Measurements from ENCODE around the gene SMIM35.

The SMIM35 gene

DNA sequence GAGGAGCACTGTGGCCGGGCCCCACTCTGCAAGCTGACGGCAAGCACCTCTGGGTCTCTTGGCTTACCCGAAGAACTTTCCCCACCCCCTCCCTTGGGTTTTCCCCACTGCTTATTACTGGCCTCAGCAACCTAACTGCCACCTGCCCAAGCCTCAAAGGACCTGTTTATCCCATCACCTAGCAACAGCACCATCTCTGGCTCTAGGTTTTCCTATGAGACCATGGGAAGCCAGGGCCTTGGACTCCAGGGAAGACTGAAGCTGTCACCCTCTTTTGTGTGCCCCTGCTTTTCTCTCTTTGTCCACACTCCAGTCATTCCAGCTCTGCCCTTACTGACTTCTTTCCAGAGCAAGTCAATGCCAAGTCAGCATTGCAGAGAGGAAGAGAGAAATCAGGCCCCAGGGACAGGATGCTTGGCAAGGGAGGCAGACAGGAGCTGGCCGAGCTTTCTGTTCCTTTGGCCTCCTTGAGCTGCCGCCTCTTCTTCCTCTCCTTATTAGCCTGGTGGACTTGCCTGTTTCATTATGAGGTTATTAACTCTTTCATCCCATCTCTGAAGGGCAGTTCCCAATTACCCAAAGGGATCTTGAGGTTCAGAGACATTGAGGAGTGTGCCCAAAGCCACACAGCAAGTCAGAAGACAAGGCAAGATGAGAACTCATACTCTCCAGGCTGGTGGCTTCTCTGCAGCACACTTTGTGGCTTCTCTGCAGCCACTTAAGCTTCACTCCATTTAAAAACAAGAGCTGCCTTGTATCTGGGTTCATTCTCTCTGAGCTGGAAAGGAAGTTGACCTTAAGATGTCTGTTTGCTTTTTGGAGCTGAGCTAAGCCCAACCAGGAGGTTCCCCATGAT, at the start of gene SMIM35:
TSS of gene SMIM35 (minus strand) at position 51 of the 856 bp plus-strand sequence. CDS start 206 bp downstream, outside the sequence.
- no peak for DNase-seq (ENCODE audit: low spot score)

DNA sequence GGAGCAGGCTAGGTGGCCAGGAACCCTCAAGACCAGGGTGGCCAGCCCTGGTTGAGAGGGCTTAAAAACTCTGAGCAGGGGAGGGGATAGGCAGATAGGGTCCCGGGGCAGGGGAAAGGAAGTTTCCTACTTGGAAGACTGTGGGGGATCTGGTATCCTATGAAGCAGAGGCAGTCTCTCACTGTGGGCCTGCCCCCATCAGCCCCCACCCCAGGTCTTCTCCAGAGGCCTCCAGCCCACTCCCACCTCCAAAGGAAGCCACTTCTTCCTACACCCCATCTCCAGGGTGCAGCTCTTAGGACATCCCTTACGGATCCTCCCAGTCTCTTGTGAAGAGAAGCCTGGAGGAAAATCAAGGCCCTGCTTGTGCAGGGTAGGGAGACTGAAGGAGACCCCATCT, 49.6 kb upstream of the SMIM35 start:
- no peak for DNase-seq (ENCODE audit: low spot score)

DNA sequence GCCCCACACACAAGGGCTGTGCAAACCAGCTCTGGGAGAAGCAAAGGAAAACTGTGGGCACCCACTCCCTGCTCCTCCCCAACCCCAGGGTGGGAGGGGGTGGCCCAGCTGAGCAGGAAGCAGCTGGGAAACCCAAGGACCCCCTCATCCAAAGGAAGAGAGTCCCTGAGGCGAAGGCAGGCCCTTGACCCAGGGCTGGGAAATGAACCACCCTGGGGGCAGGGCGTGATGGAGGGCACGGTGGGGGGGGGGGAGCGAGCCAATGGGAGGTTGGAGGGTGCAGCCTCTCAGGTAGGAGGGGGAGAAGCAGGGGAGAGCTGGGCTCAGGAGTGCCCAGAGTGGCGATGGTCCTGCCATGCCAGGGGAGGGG, 49.0 kb upstream of the SMIM35 start:
- no peak for DNase-seq (ENCODE audit: low spot score)

DNA sequence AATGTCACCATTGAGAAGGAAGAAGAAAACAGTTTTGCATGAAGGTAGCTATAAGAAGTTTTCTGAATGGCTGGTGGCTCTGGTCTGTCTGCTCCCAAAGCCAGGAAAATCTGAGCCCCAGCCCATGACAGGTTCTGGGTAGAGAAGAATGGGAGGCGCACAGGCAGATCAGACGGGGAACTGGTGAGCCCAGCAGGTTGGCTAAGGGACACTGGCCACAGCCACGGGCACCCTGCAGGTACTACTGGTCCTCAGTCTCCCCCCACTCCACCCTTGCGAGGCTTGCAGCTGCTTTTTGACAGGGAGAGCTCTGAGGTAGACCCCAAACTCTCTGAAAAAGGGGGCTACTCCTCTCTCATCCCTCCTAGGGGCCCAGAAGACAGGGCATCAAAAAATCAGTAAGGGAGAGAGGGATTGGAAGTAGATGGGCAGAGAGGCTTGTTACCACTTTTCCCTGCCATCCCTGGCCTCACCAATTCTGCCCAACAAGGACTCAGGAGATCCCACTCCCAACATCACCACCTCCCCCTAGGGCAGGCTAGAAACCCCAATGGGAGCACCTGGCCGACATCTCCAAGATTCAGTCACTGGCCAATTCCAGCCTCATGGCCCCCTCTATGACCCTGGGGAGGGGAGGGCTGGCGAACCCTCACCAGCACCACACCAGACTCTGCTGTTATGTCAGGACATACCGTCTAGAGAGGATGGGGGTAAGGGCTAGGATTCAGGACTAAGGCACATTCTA, 48.5 kb upstream of the SMIM35 start:
- no peak for DNase-seq (ENCODE audit: low spot score)

DNA sequence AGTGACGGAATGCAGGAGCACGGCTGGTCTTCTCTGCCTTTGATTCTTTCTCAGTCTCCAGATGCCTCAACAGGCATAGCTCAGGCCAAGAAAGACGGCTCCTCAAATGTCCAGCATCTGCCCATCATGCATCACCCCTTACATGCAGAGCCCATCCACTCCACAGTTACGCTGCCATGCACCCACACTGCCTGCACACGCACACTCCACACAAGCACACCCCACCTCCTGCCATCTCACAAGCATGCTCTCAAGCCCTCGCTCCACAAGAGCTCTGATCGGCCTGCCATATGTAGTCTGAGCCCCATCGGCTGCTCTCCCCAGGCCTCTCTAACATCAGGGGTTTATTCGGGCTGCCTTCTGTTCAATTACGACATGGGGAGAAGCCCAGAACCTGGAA, 47.1 kb upstream of the SMIM35 start:
- DNase-seq (ENCODE audit: low spot score) = no peak

DNA sequence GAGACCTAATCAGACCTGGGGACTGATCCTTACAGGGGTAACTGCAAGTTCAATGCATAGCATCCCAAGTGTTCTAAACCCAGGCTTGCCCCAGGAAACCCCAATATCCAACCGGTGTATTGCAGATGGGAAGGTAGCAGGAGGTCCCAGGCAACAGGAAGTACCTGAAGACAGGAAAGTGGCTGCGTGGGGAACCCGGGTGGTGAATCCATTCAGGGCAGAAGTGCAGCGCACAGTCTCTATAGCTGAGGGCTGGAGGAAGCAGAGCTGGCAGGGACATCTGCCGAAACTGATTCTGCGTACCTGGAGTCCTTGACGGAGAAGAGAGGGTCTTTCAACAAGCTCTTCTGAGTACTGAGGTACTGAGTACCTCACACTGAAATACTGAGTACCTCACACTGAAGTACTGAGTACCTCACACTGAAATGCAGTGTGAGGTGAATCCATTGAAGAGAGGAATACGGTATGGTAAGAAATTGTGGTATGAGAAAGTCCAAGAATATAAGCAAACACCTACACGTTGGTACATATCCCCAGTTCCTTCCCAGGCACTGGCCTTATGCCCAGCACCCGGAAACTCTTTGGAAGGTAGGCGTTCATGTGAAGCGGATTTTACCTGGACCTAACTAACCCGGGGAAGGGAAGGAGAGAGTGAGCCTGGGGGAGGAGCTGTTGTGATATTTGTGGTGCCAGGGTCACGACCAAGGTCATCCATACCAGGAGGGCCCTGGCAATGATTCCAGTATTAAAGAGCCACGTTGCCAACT, 45.8 kb upstream of the SMIM35 start:
- no peak for DNase-seq (ENCODE audit: low spot score)

DNA sequence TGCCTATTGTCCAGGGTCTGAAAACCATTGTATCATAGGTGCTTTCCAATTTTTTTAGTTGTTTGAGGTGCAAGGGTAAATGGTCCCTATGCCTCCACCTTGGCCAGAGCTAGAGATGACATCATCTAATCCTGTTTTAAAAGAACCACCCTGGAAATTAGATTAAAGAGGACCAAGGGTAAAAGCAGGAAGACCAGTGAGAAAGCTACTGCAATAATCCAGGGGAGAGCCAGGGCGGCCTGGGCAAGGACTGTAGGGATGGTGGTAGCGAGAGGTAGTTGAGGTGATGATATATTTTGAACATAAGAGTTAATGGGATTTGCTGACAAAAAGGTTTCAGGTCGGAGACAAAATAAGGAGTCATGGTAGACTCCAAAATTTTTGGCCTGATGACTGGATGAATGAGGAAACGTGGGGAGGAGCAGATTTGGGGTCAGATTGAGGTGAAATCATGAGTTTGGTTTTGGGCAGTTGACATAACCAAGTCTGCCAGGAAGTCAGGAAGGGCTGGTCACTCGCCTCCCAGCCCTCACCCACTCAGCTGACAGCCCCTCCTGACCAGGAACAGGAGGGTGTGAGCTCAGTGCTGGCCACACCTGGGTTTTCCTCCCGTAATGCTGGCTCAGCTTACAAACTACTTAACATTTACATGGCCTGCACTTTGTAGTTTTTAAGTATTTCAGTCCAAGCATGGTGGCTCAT, 42.9 kb upstream of the SMIM35 start:
- no peak for DNase-seq (ENCODE audit: low spot score)

DNA sequence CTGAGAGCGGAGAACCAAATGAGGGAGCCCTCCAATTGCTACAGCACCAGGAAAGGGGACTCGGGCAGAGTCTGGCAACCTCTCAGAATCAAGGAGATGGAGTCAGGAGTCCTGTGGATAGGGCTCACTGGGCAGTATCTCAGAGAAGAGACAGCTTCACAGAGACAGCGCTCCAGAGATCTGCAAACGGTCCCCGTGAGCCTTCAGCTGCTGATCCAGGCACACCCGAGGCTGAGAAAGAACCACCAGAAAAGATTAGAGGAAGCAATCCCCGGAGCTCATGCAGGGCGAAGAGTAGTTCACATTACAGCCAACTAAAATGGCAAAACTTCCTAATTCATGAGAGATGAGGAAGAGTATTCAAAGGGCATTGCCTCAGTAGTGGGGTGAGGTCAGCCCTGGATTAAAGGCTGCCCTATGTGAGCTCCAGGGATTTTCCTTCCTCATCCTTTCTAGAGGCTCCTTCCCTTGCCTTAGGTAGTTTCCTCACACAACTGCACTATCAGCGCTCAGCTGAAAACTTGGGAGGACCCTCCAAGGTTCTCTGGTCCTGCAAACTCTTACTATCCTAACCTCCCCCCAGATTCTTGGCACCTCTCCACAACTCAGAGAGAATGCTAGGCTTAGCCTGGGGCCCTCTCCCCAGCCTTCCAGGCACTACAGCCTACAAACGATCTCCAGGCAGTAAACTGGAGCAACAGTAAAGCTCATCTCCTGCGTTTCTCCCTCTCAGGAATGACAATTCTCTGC, 42.1 kb upstream of the SMIM35 start:
- DNase-seq (ENCODE audit: low spot score) = no peak

DNA sequence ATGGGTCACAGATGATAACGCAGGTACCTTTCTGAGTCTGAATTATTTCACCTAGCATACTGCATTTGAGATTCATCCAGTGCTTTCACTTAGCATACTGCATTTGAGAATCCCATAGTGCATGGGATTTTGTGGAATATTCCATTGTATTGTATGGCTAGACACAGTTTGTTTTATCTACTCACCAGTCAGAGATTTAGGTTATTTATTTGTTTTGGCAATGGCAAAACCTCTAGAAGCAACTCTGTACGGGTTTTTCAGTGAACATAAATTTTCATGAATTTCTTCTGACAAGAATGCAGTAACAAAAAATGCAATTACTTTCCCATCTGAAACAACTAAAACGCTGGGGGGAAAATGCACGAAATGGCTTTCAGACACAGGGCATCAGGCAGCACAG, 41.5 kb upstream of the SMIM35 start:
- DNase-seq (ENCODE audit: low spot score) = no peak

DNA sequence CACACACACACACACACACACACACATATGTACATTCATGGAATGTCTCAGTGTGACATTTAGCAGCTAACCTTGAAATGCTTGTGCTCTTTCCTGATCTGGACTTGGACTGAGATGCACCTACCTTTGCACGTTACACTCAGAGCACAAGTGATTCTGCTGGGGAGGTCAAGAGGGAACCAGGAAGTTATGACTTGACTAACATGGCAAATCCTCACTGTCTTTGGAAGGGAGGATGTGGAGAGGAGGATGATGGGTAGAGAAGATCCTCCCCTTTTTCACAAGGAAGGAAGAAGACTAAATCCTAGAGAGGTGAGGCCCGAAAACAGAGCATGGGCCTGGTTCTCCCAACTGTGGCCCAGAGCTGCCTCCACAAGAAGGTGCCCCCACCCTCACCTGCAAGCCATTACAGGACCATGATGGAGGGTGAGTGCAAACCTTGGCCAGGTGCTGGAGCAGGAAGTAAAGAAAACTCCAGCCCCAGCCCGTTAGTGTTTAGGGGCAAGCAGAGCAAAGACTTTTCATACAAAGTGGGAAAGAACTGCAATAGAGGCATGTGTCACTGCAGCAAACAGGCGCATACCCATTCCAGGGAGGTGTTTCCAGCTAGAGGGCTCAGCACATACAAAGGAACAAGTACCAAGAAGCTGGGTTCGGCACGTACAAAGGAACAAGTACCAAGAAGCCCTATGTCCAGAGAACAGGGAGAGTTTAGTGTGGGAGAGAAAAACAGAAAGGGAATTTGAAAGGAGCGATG, 39.5 kb upstream of the SMIM35 start:
- no peak for DNase-seq (ENCODE audit: low spot score)

DNA sequence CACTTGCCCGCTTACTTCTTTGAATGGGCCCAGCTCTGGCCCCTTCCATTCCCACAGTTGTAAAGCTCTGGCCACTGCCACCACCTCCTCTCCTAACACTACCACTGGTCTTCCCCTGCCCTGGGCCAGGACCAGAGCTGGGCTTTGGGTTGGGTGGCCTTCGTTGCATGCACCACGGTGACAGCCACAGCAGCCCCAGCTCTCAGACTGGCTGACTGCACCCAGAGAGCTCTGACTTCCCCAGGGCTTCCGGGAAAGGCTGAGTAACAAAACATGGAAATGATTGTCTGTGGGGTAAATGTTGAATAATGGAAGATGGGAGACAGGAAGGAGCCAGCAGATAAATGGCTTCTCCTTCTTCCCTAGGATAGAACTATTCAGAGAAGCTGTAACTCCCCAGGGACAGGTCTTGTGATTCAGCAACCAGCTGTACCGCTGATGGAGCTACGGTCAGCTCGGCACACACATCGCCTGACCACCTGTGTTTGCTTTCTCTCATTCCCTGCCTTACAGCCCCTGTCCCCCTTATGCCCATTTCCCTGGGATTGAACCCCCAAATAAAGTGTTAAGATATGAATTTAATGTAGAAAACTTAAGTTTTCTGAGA, 38.3 kb upstream of the SMIM35 start:
- DNase-seq (ENCODE audit: low spot score) = no peak

DNA sequence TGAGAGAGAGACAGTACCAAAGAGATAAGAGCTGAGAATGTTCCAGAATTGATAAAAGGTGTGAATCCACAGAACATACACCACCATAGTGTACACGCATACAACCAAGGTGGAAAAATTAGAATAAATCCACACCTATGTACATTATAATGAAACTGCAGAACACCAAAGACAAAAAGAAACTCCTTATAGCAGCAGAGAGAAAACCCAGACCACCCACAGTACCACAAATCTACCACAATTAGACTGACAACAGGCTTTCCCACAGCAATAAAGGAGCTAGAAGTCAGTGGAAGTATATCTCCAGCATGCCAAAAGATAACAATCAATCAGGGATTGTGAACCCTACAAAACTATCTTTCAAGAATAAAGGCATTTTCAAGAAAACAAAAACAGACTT, 34.0 kb upstream of the SMIM35 start:
- no peak for DNase-seq (ENCODE audit: low spot score)

DNA sequence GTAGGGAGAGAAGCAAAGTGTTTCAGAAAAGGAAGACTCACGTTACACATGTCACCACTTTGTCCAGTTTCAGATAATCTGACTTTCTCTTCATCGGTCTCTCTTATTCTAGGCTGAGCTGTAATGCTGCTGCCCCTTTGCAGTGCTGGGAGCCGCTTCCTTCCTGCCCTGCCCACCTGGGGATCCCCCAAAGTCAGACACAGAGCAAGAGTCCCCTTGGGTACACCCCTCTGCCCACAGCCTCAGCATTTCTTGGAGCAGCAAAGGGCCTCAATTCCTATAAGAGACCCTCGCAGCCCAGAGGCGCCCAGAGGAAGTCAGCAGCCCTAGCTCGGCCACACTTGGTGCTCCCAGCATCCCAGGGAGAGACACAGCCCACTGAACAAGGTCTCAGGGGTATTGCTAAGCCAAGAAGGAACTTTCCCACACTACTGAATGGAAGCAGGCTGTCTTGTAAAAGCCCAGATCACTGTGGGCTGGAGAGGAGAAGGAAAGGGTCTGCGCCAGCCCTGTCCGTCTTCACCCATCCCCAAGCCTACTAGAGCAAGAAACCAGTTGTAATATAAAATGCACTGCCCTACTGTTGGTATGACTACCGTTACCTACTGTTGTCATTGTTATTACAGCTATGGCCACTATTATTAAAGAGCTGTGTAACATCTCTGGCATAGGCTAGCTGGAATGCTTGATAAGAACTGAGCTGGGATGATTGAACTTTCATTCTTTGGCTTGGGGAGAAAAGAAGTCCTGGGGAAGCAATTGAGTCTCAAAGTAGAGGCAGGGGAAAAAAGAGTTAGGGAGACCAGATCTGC, 31.2 kb upstream of the SMIM35 start:
- DNase-seq (ENCODE audit: low spot score) = no peak

DNA sequence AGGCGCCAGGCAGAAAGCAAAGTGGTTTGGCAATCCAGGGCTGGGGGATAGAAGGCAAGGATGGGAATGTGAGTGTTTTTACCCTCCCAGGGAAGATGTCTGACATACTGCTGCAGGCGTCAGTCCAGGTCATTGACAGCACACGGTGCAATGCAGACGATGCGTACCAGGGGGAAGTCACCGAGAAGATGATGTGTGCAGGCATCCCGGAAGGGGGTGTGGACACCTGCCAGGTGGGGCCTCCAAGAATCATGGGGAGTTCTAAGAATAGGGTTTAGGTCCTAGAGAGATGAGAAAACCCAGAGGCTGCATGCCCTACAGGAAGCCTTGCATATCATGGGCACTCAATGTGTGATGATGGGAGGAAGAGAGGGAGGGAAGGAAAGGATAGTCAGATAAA, 28.3 kb upstream of the SMIM35 start:
- DNase-seq (ENCODE audit: low spot score) = no peak

DNA sequence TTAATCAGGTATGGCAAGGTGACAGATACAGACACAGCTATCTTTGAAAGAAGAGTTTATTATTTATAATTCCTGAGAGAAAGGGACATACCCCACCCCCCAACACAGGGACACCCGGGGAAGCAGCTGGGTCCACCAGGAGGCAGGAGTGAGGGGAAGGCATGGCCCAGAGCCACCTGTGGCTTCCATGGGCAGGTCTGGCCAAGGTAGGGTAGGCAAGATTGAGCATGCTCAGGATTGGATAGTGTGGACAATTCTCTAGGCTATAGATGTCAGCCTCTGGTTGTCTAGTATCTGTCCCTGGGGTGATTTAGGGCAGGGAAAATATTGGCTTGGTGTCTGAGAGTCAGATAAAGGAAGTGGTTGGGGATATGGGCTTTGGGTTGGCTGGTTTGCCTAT, 27.5 kb upstream of the SMIM35 start:
- DNase-seq (ENCODE audit: low spot score) = no peak

DNA sequence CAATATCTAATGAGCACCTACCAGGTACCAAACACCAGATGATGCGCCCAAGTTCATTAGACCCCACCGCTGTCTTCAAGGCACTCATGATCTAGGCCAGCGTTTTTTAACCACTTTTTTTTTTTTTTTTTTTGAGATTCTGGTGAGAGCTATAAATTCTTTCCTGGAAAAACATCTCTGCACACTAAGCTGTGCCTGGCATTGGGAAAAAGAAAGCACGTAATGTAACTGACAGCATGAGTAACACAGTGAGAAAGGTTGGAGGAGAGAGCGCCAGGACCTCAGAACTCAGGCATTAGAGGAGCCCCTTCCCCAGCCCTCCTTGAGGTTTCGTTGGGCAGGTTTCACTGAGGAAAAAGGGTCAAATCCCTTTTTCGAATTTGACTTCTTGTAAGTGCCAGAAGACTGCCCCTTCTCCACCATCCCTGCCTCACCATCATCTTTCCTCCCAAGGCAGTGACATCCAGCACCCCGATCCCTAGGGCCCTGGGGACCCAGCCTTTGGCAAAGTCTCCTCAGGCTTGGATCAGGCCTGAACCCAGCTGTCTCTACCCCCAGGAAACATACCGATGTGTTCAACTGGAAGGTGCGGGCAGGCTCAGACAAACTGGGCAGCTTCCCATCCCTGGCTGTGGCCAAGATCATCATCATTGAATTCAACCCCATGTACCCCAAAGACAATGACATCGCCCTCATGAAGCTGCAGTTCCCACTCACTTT, 26.1 kb upstream of the SMIM35 start:
- DNase-seq (ENCODE audit: low spot score) = no peak

DNA sequence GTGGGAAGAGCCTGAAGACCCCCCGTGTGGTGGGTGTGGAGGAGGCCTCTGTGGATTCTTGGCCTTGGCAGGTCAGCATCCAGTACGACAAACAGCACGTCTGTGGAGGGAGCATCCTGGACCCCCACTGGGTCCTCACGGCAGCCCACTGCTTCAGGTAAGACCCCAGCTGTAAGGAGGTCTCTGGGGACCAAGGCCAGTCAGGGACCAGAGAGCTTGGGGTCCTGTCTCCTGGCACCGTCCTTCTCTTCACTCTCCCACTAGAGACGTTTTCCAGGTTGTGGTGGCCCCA, 24.9 kb upstream of the SMIM35 start:
- no peak for DNase-seq (ENCODE audit: low spot score)

DNA sequence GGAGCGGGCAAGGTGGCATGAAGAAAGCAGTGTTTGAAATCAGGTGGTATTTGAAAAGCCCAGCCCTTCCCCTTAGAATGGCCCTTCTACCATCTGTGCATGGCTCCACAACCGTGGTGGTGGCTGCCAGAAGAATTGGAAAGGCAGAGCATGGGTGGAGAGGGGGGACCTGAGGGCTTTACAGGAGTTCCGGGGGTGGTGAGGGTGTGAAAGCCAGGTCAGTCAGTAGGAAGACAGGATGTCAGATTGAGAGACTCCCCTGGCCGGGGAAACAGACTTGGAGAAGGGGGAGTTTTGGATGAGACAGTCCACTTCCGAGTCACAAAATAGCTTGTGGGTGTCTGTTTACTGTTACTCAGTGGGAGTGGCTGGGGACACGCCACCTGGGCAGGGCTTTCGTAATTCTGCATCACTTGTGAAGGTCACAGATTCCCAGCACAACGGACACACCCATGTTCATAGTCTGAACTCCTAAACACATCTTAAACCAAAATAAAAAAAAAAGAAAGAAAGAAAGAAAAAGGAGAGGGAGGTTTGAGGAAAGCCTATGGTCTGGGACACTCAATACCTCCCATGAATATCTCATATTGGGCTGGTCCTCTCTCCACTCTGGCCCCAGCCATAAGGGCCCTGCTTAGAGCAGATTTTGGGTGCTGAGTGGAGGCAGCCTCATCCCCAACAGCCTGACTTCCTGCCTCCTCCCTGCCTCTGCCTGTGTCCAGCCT, 24.4 kb upstream of the SMIM35 start:
- DNase-seq (ENCODE audit: low spot score) = no peak
